Measurements from ENCODE around the gene C22orf39.

GRCh38 chr22:19496324-19496630, 48.8 kb upstream of the C22orf39 start:
- TF ChIP-seq ATF3 (CRISPR knock-in tag; conservative IDR thresholded peaks at IDR 0.05), result no peak
- TF ChIP-seq CTCF (IDR thresholded peaks at IDR 0.05), result no peak
- TF ChIP-seq FOXP4 (CRISPR knock-in tag; IDR thresholded peaks at IDR 0.05), result no peak
- no peak for TF ChIP-seq MLX (CRISPR knock-in tag; IDR thresholded peaks at IDR 0.05)
- no peak for TF ChIP-seq ZNF425 (CRISPR knock-in tag; conservative IDR thresholded peaks at IDR 0.05)
